GM18526 (cell line): ENCODE data around the gene GPRC5C.

ENCODE experiments used
- POLR2A ChIP-seq: IDR thresholded peaks from 3 replicates; pipeline ENCODE4 v1.6.1; 2011; ENCODE audit not compliant: insufficient read length; ENCODE audit errors: extremely low read depth

Gene GPRC5C

GRCh38 chr17:74452841-74453661, 21.2 kb downstream of the GPRC5C start:
- TF ChIP-seq POLR2A, result no peak

- TF ChIP-seq POLR2A, result no peak
Measured at GRCh38 chr17:74453665-74454196, 21.8 kb downstream of the GPRC5C start.

GRCh38 chr17:74454197-74455024, 22.5 kb downstream of the GPRC5C start:
- TF ChIP-seq POLR2A, result peak; percentile 30

- no peak for TF ChIP-seq POLR2A
Measured at GRCh38 chr17:74455025-74455545, 23.2 kb downstream of the GPRC5C start.

GRCh38 chr17:74455821-74456220, 23.9 kb downstream of the GPRC5C start:
- TF ChIP-seq POLR2A, result no peak

- no peak for TF ChIP-seq POLR2A
Measured at GRCh38 chr17:74457146-74457819, 25.4 kb downstream of the GPRC5C start.

- TF ChIP-seq POLR2A, result no peak
Measured at GRCh38 chr17:74457820-74458166, 25.9 kb downstream of the GPRC5C start.

- no peak for TF ChIP-seq POLR2A
Measured at GRCh38 chr17:74458835-74459234, 26.9 kb downstream of the GPRC5C start.

GRCh38 chr17:74459622-74460021, 27.7 kb downstream of the GPRC5C start:
- TF ChIP-seq POLR2A, result no peak

GRCh38 chr17:74460241-74460640, 28.4 kb downstream of the GPRC5C start:
- TF ChIP-seq POLR2A, result no peak

GRCh38 chr17:74460996-74461395, 29.1 kb downstream of the GPRC5C start:
- TF ChIP-seq POLR2A, result no peak

- TF ChIP-seq POLR2A, result no peak
Measured at GRCh38 chr17:74461611-74462010, 29.7 kb downstream of the GPRC5C start.

GRCh38 chr17:74464730-74465377, 33.0 kb downstream of the GPRC5C start:
- no peak for TF ChIP-seq POLR2A

- no peak for TF ChIP-seq POLR2A
Measured at GRCh38 chr17:74465378-74466110, 33.7 kb downstream of the GPRC5C start.
